ENCODE measurements around the gene LENG1.
"Not testable (repeated sequence)": the region's sequence is repeated elsewhere in the genome, so short reads cannot be mapped to it uniquely, and the experiment has no call there.

Gene LENG1

GRCh38 chr19:54189735-54190502, 30.4 kb upstream of the LENG1 start:
- peak; percentile 100 for DNase-seq (ENCODE audit: low read depth in 2 of 2)

GRCh38 chr19:54189145-54189734, 29.7 kb upstream of the LENG1 start, which contains the start of gene MBOAT7:
MBOAT7 (minus strand) TSS chr19:54189580; CDS start chr19:54188508, 1,072 bp downstream.
- DNase-seq (ENCODE audit: low read depth in 2 of 2), result peak in 1 of 2 donors; percentile 56

- peak; percentile 33 to 66 for DNase-seq (ENCODE audit: low read depth in 2 of 2)
Measured at GRCh38 chr19:54188215-54188871, 28.8 kb upstream of the LENG1 start.

DNA sequence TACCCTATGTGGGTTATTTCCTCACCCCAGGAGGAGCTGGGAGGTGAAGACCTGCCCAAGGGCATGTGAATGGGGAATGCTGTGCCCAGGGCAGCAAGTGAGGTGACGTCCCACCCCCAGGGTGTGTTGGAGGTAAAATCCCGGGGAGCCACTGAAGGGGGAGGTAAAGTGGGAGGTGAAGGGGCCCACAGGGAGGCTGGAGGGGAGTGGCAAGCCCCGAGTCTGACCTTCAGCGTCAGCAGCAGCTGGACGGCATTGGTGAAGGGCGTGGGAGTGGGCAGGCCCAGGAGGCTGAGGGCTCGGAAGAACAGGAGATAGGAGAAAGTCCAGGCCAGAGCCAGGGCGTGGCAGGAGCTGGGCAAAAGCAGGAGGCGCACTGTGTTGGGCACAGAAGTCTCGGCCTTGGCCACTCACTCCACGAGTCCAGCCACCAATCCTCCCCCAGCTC, 27.4 kb upstream of the LENG1 start:
- no peak for DNase-seq (ENCODE audit: low read depth in 2 of 2)

- DNase-seq (ENCODE audit: low read depth in 2 of 2), result no peak
Measured at GRCh38 chr19:54186351-54186750, 26.8 kb upstream of the LENG1 start.

GRCh38 chr19:54183431-54183830, 23.9 kb upstream of the LENG1 start:
- DNase-seq (ENCODE audit: low read depth in 2 of 2), result no peak

DNA sequence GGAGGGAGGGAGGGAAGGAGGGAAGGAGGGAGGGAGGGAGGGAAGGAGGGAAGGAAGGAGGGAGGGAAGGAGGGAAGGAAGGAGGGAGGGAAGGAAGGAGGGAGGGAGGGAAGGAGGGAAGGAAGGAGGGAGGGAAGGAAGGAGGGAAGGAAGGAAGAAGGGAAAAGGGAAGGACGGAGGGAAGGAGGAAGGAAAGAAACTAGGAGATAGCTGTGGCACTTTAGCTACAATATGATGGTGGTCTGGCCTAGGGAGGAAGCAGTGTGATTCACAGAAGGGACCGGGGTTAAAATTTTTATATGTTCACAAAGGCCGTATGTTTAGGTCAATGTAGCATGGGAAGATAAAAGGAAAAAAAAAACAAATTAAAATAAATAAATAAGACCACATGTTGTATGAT, 22.4 kb upstream of the LENG1 start:
- not testable (repeated sequence) for DNase-seq (ENCODE audit: low read depth in 2 of 2)

DNA sequence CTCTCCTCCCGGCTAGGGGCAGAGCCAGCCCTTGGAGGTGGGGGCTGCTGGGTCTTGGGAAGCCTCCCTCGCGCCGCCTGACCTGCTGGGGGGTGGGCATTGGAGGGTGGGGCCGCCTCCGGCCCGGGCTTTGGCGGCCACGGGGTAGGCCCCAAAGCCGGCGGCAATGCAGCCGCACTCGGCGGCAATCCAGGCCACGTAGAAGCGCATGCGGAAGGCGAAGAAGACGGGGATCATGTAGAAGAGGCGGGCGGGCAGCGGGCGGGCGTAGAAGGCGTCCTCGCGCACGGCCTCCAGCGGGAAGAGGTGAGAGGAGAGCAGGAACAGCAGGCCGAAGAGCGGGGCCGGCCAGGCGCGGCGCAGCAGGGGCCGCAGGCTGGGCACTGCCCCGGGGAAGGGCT, 21.2 kb upstream of the LENG1 start:
- DNase-seq (ENCODE audit: low read depth in 2 of 2), result no peak

DNA sequence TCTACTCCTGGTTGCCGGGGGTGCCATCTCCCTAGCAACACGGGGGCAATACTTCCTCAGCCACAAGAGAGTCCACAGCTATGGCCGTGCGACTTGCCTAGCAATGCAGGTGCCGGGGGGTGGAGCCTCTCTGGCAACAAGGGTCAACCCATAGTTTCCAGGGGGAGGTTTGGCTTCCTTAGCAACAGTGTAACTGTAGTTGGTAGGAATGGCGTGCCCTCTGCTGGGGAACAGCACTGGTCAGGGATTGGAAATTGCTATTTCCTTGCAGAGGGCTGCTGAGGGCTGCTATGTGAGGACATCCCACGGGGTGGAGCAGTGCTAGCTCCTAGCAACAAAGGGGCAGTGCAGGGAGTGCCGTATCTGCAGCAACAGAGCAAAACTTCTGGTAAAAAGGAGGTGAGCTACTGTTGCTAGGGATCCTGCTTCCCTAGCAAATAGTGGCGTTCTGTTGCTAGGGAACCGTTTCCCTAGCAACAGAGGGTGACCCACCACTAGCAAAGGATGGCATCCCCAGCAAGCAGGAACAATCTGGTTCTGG, 20.5 kb upstream of the LENG1 start:
- DNase-seq (ENCODE audit: low read depth in 2 of 2), result no peak

GRCh38 chr19:54179262-54179852, 19.8 kb upstream of the LENG1 start:
- no peak for DNase-seq (ENCODE audit: low read depth in 2 of 2)

DNA sequence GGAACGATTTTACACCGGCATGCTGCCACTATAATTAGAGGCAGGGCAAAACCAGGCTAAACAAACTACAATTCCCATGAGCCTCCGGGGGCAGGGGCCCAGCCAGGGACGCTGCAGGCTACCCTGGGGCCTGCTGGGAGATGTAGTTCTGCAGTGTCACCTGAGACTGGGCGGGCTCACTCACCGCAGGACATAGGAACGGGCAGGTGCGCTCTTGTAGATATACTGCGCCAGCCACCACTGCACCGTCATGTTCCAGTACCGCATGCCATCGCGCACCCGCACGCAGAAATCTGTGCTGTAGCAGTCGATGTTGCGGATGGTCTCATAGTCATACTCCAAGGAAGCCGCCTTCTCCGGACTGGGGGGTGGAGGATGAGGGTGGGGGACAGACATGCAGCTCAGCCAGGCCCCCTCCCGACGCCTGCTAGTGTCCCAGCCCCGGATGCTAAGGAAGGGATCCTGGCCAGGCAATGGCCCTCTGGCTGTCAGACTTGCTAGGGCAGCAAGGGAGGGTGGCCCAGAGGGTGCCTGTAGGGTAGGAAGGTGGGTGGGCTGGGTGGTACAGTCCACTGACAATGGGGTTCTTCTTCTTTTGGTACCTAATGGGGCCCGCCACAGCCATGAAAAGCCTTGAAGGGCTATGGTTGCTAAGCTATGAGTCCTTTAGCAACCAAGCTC, 19.2 kb upstream of the LENG1 start:
- DNase-seq (ENCODE audit: low read depth in 2 of 2), result no peak

DNA sequence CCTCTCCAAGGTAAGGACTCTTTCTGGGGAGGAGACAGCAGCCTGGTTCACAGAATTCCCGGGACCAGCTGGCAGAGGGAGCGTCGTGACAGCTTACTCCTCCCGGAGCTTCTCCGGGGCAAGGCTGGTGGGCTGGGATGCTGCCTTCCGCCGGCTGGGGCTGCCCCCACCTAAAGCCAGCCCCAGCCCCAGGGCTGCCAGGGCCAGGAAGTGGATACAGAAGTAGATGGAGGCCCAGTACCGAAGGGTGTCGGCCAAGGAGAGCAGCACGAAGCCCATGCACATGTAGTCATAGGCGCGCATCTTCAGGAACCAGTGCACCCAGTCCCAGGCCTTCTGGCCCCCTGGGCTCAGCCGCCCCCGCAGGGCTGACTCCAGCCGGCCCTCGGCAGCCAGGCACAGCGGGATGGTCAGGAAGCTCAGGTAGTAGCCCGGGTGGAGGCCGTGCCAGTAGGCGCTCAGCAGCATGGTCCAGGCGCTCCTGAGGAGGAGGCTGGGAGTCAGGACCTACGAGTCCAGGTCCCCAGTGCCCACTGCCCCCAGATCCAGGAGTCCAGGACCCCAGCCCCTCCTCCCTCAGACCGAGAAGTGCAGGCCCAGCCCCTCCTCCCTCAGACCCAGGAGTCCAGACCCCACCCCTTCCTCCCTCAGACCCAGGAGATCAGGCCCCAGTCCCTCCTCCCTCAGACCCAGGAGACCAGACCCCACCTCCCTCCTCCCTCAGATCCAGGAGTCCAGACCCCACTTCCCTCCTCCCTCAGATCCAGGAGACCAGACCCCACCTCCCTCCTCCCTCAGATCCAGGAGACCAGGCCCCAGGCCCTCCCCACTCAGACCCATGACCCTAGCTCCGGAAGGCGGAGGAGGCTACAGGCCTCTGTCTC, 14.7 kb upstream of the LENG1 start:
- no peak for DNase-seq (ENCODE audit: low read depth in 2 of 2)

GRCh38 chr19:54173359-54173699, 13.8 kb upstream of the LENG1 start:
- no peak for DNase-seq (ENCODE audit: low read depth in 2 of 2)

GRCh38 chr19:54172471-54173358, 13.2 kb upstream of the LENG1 start, which contains the start of gene TMC4:
TMC4 (minus strand) TSS chr19:54173160; CDS start chr19:54173117, 43 bp downstream.
- no peak for DNase-seq (ENCODE audit: low read depth in 2 of 2)

DNA sequence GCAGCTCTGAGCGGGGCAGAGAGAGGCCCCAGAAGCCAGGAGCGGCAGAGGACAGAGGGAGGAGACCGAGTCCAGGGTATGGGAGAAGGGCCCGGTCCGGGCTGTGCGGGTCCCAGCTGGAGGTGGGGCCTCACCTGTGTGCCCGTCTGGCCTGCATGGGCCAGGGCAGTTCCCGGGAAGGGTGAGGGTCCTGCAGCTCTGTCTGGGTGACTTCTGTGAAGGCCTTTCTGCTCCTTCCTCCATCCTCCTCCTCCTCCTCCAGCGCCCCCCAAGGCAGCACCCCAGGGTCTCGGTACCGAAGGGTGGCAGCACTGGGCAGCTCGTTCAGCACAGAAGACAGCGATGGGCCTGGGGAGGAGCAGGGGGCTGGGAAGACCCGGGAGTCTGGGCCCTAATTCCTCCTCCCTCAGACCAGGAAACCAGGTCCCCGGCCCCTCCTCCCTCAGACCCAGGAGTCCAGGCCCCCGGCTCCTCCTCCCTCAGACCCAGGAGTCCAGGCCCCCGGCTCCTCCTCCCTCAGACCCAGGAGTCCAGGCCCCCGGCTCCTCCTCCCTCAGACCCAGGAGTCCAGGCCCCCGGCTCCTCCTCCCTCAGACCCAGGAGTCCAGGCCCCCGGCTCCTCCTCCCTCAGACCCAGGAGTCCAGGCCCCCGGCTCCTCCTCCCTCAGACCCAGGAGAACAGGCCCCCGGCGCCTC, 12.4 kb upstream of the LENG1 start:
- DNase-seq (ENCODE audit: low read depth in 2 of 2), result not testable (repeated sequence)

DNA sequence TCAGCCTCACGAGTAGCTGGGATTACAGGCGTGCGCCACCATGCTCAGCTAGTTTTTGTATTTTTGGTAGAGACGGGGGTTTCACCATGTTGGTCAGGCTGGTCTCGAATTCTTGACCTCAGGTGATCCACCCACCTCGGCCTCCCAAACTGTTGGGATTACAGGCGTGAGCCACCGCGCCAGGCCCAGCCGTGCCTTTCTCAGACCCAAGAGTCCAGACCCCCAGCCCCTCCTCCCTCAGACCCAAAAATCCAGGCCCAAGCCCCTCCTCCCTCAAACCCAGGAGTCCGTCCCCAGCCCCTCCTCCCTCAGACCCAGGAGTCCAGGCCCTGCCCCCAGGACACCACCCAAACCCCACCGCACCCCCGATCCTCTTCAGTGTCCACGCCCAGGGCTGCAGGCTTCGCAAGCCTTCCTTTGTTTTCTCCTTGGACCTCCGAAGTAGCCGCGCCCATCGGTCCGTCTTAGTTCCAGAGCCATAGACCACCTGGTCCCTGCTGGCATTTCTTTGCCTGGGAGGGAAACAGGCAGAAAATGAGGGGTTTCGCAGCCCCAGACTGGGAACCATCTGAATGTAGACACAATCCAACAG, 9.7 kb upstream of the LENG1 start:
- no peak for DNase-seq (ENCODE audit: low read depth in 2 of 2)

GRCh38 chr19:54168174-54168917, 8.8 kb upstream of the LENG1 start:
- peak; percentile 65 to 75 for DNase-seq (ENCODE audit: low read depth in 2 of 2)

DNA sequence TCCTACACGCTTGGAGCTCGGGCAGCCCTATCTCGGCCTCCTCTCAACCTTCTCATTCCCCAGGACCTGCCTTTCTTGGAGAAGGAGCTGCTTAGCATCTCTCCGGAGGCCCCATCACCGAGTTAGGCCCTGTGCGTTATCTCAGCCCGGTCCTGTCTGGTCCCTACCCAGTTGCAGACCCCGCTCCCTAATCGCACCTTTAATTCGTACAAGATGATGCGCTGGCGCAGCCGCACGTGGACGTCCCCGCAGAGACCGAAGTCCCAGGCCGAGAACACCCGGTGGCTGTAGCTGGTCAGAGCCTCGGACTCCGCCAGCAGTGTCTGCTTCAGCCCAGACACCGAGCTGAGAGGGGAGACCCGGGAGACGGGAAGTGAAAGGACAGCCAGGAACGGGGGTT, 5.7 kb upstream of the LENG1 start:
- no peak for DNase-seq (ENCODE audit: low read depth in 2 of 2)
